Stimulated activated CD4-positive, alpha-beta T cell treated with anti-CD3 and anti-CD28 coated beads, Interleukin-2, amount 100 ng/mL, for 48 hours (primary cell): ENCODE results near the gene ADCYAP1.
"Not testable (repeated sequence)": the region's sequence is repeated elsewhere in the genome, so short reads cannot be mapped to it uniquely, and the experiment has no call there.

Source experiments
- DNase-seq, 2 donors: peaks; one replicate each; pipeline ENCODE4 v3.0.0-alpha.2; 2020

Gene ADCYAP1

GRCh38 chr18:904218-905090 is at the start of gene ADCYAP1:
TSS of gene ADCYAP1 (plus strand) at chr18:904871. CDS start at chr18:905387, 516 bp downstream.
- DNase-seq = no peak

DNA sequence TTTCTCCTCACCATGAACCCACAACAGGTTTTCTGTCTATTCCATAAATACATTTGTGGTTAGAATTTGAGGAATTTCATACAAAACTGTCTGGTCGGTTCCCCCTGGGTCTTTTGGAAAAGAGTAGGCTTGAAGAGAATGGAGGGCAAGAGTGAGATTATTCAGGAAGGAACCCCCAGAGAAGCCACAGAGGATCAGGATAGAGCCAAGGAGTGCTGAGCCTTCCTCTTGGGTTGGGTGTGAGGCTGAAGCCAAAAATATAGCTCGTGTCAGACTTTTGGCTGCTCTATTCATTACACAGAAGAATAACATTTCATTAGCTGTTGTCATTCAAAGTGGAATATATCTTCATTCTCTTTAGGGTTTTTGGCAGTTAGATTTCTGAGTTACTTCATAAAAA is 46.7 kb upstream of the ADCYAP1 start:
- DNase-seq = no peak

DNA sequence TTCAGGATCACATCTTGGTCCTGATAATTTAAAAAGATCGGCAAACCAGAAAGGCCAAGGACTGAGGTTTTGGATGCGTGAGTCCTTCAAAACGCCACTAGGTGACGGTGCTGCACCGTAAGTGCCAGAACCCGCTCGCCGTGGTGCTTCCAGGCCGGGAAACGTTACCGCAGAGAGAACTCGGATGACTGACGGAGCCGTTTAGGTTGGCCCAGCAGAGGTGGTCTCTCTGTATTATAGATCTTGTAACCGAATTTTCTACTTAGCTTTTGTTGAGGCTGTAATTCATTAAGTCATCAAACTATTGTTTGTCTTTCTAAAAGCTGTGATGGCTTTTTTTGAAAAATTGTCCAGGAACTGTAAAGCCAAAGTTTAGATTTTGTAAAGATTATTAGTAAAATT is 39.8 kb upstream of the ADCYAP1 start:
- peak; percentile 50 to 51 for DNase-seq

GRCh38 chr18:867257-867656 is 37.4 kb upstream of the ADCYAP1 start:
- DNase-seq = no peak

DNA sequence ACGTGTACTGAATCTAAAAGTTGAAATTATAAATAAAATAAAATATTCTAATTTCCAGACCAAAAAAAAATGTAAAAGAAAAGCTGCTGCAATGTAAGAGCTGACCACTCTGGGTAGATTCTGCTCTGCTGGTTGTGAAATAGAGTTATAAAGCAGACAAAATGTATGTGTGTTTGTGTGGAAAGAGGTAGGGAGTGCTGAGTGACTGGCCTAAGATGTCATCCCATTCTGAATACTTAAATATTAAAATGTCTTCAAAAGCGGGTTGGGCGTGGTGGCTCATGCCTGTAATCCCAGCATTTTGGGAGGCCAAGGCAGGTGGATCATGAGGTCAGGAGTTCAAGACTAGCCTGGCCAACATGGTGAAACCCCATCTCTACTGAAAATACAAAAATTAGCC is 31.2 kb upstream of the ADCYAP1 start:
- not testable (repeated sequence) for DNase-seq

GRCh38 chr18:875912-876311 is 28.8 kb upstream of the ADCYAP1 start:
- DNase-seq = no peak

GRCh38 chr18:877238-877637 is 27.4 kb upstream of the ADCYAP1 start:
- no peak for DNase-seq

DNA sequence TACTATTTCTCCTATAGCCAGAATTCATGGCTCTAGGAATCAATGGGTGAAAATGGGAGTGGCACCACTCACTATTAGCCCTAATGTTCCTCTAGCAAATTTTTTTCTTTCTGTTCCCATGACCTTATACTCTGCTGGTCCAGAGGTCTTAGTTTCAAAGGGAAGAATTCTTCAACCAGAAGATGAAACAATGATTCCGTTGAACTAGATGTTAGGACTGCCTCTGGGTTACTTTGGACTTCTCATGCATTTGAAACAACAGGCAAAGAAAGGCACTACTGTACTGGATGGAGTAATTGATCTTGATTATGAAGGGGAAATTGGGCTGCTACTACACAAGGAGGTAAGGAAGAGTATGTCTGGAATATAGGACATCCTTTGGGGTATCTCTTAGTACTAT is 18.6 kb upstream of the ADCYAP1 start:
- no peak for DNase-seq

- DNase-seq = no peak
Measured at GRCh38 chr18:887716-888115, 17.0 kb upstream of the ADCYAP1 start.

- DNase-seq = no peak
Measured at GRCh38 chr18:892316-892715, 12.4 kb upstream of the ADCYAP1 start.

GRCh38 chr18:896315-896714 is 8.4 kb upstream of the ADCYAP1 start:
- DNase-seq = no peak

DNA sequence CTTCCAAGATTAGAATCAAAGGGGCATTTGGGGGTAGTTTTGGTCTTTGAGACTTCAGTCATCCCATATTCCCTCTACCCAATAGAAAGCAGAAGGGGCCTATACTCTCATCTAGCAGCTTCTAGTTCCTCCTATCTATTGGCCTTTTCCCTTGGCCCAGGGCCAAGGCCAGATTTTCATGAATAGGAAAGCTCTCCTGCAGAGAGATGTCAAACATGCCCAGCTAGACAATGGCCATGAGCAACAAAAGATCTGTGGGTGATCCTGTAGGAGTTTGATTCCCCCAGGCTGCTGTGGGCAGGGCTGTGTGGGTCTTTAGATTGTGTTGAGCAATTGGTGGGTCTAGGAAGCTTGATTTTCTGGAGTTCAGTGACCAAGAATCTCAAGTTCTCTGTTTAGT is 2.9 kb upstream of the ADCYAP1 start:
- DNase-seq = no peak

GRCh38 chr18:902229-902628 is 2.4 kb upstream of the ADCYAP1 start:
- no peak for DNase-seq

DNA sequence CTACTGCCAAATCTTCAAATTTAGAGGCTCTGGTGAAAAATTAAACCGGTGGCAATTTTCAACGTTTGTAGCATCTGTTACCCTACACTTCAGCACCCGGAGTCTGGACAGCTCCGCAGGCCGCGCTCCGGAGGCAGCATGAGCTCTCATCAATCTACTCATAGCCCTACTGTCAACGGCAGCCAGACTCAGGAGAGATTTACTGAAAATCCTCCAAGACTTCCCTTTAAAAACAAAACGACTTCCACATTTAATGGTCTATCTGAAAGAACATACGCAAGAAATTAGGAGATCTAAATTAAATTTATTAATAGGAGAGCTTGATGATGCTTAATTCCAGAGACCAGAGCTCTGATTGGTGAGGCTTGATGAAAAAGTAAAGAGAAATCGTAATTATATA is 970 bp upstream of the ADCYAP1 start:
- peak; percentile 45 to 51 for DNase-seq

- no peak for DNase-seq
Measured at GRCh38 chr18:905307-905947, 756 bp downstream of the ADCYAP1 start.

DNA sequence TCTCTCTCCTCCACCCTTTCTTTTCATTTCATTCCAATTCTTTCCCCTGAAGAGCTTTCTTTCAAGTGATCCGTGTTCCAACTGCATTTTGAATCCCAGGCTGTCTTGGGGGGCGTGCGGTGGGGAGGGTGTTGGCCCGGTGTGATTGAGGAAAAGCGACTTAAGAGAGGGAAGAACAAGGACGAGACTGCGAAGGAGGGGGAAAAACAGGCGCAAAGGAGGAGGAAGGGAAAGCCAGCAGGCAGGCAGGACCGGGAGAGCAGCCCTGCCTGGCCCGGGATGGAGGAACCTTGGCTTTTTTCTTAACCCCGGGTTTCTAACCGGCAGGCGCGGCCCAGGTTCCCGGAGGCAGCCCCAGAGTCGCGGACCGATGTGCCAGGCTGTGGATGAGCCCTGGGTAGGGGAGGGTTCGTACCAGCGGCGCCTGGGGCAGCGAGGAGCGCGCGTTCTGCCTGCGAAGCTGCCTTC is 1.3 kb downstream of the ADCYAP1 start:
- DNase-seq = no peak

DNA sequence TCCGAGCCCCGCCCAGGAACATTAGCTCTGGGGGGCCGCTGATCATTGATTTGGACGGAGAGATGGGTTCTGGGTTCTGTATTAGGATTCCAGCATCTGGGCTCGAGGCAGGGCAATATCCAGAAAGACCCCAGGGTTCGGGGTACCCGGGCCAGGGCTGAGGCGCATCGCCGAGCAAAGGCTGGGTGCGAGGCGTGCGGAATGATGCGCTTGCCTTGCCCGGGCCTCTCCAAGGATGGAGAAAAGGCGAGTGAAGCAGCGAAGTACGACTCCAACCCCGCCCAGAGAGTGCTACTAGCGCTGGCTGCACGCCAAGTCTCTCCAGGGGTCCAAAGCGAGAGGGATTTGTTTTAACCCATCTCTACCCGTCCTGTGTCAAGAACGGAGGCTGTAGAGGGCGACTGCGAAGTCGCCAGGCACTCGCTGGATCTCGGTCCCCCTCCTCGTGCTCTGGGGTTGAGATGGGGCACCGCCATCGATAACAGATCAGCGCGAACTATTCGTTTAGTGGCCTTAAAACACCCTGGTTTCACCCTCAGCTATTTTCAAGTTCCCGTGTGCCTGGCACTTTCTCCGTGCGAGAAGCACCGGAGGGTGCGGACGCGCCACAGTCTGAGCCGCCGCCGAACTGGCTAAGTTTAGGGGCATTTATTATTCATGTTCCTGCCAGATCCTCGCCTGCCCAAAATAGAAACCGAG is 1.9 kb downstream of the ADCYAP1 start:
- DNase-seq = no peak

DNA sequence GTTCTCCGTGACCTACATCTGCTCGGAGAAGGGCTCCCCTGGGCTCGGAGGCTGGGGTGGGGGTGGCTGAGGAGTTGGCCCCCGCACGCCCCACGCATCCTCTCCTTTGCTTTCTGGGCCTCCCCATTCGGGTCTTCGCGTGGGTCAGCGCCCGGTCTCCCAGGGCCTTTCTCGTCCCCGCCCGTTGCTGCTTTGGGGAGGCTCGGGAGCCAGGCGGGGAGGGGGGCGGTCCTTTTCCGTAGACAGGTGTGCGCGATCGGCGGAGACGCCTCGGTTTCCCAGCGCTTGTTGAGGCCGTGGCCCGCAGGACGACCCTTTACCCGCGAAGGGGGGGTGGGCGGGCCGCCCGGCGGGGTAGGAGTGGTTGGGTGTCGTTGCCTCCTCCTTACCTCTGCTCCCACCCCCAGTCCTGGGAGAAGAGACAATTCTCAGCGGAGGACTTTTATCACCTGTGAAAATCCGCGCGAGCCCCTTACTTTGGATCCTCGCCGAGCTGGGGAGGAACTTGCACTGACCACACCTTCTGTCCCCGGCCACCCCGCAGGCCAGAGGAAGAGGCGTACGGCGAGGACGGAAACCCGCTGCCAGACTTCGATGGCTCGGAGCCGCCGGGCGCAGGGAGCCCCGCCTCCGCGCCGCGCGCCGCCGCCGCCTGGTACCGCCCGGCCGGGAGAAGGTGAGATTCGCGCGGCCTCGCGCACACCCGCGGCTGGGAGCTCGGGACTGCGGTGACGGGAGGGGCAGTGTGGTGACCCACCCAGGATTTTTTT is 2.6 kb downstream of the ADCYAP1 start:
- DNase-seq = peak in 1 of 2 donors; percentile 15

- DNase-seq = no peak
Measured at GRCh38 chr18:907885-908757, 3.5 kb downstream of the ADCYAP1 start.

- DNase-seq = no peak
Measured at GRCh38 chr18:908758-909724, 4.4 kb downstream of the ADCYAP1 start.

DNA sequence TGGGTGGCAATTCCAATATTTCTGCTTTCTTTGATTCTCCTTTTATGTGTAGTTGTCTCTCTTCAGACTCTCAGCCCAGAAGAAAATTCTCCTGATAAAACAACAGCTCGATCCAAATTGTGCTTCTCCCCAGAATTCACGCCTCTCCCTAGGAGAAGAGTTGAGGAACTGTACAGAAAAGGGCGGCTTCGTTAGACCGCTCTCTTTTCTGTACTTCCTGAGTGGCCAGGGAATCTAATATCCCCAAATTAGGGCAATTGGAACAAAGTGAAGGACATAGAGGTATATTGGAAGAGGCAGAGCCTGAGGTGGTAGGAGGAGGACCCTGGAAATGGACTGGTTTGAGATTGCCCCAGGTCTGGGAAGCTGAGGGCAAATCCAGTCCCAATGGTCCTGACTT is 5.6 kb downstream of the ADCYAP1 start:
- no peak for DNase-seq
